GM03348 (cell line): ENCODE data around the gene WWOX.
"Not testable (repeated sequence)": the region's sequence is repeated elsewhere in the genome, so short reads cannot be mapped to it uniquely, and the experiment has no call there.

Experiments
- DNase-seq: peaks from one replicate; pipeline ENCODE4 v3.0.0; 2012; ENCODE audit warnings: low spot score

Gene WWOX

GRCh38 chr16:78501744-78502143 is 402.3 kb downstream of the WWOX start:
- no peak for DNase-seq

- DNase-seq, result no peak
These were observed 403.4 kb downstream of the WWOX start for GRCh38 chr16:78502812-78503350.

GRCh38 chr16:78503602-78504001 is 404.1 kb downstream of the WWOX start:
- DNase-seq, result peak; percentile 46

DNA sequence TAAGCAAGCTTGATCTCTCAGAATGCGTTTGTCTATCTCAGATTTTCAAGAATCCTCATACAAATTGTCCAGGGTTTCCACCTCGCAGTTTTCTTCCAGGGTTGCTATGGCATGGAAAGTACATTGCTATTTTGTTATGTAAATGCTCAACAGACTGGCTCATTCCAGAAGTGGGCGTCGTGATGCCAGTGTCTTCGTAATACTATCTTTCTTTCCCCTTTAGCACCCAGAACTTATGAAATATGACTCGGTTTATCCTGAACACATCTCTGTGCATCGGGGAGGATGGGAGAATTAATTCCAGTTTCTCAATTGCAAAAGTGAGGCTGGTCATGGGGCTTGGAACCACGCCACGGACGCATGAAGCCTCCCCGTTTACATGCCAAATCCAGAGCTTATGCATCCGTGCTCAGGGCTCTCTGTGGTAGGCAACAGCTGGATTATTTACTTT is 405.0 kb downstream of the WWOX start:
- no peak for DNase-seq

GRCh38 chr16:78505036-78505435 is 405.6 kb downstream of the WWOX start:
- no peak for DNase-seq

GRCh38 chr16:78505544-78506366 is 406.3 kb downstream of the WWOX start:
- DNase-seq, result peak; percentile 35

DNA sequence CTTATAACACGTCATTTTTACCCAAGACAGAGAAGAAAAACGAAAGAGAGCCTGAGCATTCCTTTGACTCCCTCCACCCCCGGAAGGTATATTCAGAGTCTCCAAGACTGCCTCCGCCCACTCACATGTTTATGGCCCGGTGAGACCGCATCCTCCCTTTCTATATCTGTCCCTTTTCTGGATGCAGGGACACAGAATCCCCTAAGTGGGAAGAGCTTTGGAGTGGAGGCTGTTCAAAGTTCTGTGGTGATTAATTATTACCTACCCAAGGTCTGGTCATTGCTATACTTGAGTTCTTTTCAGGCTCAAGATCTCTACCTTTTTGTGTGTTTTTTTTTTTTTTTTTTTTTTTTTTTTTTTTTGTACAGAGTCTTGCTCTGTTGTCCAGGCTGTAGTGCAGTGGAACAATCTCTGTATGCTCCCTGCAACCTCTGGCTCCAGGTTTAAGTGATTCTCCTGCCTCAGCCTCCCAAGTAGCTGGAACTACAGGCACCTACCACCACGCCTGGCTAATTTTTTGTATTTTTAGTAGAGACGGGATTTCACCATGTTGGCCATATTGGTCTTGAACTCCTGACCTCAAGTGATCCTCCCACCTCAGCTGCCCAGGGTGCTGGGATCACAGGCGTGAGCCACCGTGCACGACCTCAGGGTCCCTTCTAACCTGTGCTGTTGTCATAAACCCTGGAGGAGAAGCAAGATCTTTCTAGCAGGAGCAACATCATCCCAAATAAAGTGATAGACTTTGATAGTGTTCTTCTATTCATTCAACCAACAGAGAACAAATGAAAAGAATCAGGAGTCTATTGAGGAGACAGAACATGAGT is 407.1 kb downstream of the WWOX start:
- DNase-seq, result no peak

DNA sequence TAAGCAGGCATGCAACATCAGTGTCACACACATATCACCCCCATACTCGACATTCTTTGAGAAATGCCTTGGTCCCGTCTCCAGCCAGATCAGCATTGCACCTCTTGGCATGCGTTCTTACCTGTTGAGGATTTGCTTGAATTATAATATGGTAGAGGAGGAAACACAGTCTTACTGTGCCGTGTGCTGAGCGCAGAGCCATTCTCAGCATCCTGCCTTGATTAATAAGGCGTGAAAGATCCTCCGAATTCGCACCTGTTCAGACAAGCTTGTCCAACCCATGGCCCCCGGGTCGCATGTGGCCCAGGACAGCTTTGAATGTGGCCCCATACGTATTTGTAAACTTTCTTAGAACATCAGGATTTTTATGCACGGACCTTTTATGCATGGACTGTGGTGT is 408.1 kb downstream of the WWOX start:
- DNase-seq, result no peak

DNA sequence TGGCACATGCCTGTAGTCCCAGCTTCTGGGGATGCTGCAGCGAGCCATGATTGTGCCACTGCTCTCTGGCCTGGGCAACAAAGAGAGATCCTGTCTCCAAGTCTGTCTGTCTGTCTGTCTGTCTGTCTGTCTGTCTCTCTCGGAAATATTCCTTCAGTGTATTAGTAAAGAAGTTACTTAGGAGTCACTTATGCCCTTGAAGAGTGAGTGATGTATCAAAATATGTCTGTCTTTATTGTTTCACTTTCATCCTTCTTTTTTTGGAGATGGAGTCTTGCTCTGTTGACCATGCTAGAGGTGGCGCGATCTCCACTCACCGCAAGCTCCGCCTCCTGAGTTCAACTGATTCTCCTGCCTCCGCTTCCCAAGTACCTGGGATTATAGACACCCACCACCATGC is 410.5 kb downstream of the WWOX start:
- DNase-seq, result no peak

- DNase-seq, result no peak
These were observed 411.0 kb downstream of the WWOX start for GRCh38 chr16:78510496-78510895.

DNA sequence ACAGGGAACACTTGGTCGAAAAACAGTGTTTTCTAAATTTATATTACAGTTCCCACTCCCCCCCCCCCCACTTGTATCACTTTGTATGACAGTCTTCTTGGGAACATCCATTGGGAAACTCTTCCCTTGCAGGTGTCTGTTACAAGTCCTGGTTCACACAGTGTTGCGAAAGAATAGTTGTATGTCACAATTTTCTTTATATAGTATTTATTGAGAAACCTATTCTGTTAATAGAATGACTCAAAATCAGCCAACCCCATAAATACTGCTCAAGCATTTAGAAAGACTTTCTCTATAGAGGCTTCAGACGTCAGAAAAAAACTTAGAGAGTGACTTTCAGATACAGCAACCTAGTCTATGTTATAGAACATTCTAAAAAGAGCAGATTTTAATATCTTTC is 414.4 kb downstream of the WWOX start:
- no peak for DNase-seq

- not testable (repeated sequence) for DNase-seq
These were observed 415.4 kb downstream of the WWOX start for GRCh38 chr16:78514888-78515287.

- DNase-seq, result no peak
These were observed 416.0 kb downstream of the WWOX start for GRCh38 chr16:78515421-78515820.

DNA sequence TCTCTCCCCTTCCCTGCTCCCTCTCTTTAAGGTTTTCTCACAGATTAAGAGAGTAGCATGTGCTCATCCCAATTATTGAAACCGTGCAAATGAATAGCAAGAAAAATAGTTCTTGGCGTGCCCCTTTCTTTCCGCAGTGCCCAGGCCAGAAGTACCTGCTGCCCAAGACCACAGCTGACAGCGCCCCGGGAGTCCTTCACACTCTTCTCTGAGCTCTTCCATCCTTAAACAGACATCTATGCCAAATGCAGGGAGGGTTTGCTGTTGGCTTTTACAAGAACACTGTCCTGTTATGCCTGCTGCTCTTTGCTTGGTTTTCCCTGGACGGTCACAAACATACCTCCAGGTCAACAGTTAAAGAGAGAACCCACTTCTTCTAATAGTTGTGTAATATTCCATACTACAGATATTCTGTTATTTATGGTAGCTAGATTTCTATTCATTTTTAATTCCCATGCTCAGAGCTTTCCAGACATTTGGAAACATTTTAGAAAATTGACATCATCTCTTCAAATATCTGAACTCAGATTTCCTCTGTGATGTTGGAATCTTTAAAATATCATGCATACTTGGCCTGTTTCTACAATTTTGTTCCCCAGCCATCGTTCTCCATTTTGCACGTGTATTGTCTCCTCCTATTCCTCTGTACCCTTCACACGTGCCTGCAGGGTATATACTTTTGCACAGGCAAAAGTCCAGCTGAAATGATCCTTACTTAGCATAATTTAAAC is 416.7 kb downstream of the WWOX start:
- no peak for DNase-seq

GRCh38 chr16:78519896-78520295 is 420.4 kb downstream of the WWOX start:
- no peak for DNase-seq

DNA sequence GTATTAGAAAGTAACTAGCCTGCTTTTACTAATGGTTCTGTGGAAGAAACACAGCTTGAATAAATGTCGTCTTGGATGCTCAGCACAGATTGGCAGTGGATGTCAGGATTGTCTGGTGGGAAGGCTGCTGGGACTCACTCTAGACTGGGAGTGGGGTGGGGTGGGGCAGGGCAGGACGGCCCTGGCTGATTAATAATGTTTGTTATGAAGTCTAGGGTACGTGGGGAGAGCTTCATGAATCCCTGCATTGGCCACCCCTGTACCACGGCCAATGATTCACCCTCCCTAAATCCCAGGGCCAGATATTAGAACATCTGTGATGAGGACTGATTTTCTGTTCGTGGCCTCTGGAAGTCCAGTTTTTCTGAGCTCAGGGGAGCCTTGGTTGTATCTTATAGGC is 421.0 kb downstream of the WWOX start:
- DNase-seq, result no peak

GRCh38 chr16:78522327-78522726 is 422.9 kb downstream of the WWOX start:
- DNase-seq, result no peak

- no peak for DNase-seq
These were observed 423.9 kb downstream of the WWOX start for GRCh38 chr16:78523212-78523985.

DNA sequence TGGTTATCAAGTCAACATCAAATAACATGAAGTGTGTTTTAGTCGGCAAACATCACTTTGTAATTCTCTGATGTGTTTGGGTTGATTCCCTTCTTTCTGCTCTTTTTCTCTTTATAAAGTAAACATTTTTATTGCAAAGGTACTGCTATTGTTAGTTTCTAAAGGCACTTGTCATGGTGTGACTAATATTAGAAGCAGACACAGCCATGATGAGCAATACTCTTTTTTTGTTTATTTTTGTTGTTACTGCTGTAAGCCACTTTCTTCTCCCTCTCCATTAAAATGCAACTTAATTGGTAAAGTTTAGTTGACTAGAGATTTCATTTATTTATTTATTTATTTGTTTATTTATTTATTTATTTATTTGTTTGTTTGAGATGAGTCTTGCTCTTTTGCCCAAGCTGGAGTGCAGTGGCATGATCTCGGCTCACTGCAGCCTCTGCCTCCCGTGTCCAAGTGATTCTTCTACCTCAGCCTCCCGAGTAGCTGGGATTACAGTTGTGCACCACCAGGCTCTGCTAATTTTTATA is 424.7 kb downstream of the WWOX start:
- DNase-seq, result no peak

DNA sequence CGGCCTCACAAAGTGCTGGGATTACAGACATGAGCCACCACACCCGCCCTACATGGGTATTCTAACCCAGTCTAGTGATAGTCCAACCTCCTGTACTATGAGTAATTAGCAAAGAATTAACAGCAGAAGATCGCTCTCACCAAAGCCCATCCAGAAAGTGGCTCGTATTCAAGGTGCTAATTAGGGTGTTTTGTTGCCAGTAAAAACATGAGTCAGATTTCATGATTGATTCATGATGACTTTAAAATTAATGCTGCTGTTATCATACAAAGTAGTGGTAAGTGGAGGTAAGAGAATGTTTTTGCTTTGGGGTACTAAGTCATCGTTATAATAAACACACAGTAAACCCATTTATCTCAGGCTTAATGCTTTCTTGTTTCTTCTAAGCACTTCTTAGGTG is 428.8 kb downstream of the WWOX start:
- no peak for DNase-seq

GRCh38 chr16:78529881-78530280 is 430.4 kb downstream of the WWOX start:
- DNase-seq, result no peak
